ENCODE measurements around the gene DNASE1L2.
A peak's percentile ranks its signal among the peaks of the same experiment; 100 is the strongest.

DNASE1L2 gene

GRCh38 chr16:2267913-2268666 is 31.8 kb downstream of the DNASE1L2 start, which contains the start of gene RNPS1:
Gene RNPS1, minus strand, starts transcription at chr16:2268126. Its CDS starts 3,483 bp downstream, at chr16:2264643.
- TF ChIP-seq CTCF (IDR thresholded peaks at IDR 0.05) = no peak
- Histone ChIP-seq H3K4me1 (ENCODE audit: control insufficient read depth in 1 of 2, insufficient read depth in 1 of 2, low read depth in 1 of 2, low read length in 1 of 2) (peaks cover 19 to 23% of the 10 kb centered on the region in 2 experiments), H3K4me3 (ENCODE audit: low read depth in 1 of 2, low read length in 1 of 2) (peak within 1 kb of the TSS; percentile 91 to 99), H3K27me3 (no peaks in the 10 kb centered on the region), H3K27ac (peak within 1 kb of the TSS; percentile 96), H3K9me3 (no peaks in the 10 kb centered on the region), H3K36me3 (peaks cover 11% of the 10 kb centered on the region)

DNA sequence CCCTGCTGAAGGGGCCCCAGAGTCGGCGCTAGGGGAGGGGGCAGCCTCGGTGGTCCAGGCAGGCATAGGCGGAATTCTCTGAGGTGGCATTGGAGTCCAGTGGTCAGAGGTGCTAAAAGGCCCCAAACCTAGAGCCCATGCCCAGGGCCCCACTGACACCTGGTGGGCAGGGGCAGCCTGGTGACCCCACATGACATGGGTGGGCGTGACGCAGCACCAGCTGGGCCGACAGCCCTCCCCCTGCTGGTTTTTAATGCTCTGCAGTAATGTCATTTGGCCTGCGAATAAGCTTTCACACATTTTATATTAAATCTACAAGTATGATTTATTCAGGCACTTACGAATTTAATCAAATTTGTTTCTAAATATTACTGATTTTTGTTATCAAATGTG is 33.8 kb downstream of the DNASE1L2 start:
- no peak for TF ChIP-seq CTCF (IDR thresholded peaks at IDR 0.05)
- Histone ChIP-seq H3K4me3 (ENCODE audit: low read depth in 1 of 2, low read length in 1 of 2) (no peak overlapping the region), H3K36me3 (no peaks in the 10 kb centered on the region), H3K4me1 (ENCODE audit: control insufficient read depth in 1 of 2, insufficient read depth in 1 of 2, low read depth in 1 of 2, low read length in 1 of 2) (peaks cover 19 to 23% of the 10 kb centered on the region in 2 experiments), H3K27ac (no peak overlapping the region), H3K27me3 (no peaks in the 10 kb centered on the region), H3K9me3 (no peaks in the 10 kb centered on the region)

DNA sequence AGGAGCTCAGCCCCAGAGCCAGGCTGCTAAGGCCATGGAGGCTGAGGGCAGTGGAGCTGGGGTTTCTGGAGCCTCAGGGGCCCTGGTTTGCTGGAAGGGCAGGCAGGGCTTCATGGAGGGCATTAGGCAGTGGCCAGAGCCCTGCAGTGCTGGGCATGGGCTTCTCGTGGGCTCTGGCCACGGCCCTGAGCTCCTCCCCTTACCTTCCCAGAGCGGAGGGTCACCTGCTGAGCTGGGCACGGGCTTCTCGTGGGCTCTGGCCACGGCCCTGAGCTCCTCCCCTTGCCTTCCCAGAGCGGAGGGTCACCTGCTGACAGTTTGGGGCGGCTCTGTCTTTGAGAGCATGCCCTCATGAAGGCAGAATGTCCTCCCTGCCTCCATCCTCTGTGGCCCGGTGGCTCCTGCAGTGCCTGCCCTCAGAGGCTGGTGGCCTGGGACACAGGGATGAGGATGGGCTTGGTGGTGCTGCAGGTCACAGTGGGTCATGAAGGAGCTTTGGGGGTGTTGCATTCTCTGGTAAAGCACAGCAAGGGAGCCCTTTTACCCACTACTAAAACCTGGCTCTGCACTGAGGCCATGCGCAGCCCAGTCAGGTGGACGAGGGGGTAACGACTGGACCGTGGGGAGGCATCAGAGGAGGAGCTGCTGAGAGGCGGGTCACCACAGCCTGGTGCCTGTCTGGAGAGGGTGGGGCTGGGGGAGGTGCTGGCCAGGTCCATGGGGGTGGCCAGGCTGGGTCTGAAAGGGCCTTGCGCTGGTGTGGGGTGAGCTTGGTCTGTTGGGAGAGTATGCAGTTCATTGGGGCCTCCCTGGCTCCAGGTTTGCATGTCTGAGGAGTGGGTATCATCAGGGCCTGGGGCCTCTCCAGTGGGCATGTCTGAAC is 34.6 kb downstream of the DNASE1L2 start:
- TF ChIP-seq CTCF (IDR thresholded peaks at IDR 0.05) = no peak
- no peak overlapping the region for H3K4me3 ChIP-seq (ENCODE audit: low read depth in 1 of 2, low read length in 1 of 2)
- no peak overlapping the region for H3K27ac ChIP-seq

GRCh38 chr16:2271848-2272461 is 35.7 kb downstream of the DNASE1L2 start:
- Histone ChIP-seq H3K27ac (no peak overlapping the region), H3K27me3 (no peaks in the 10 kb centered on the region), H3K4me1 (ENCODE audit: control insufficient read depth in 1 of 2, insufficient read depth in 1 of 2, low read depth in 1 of 2, low read length in 1 of 2) (peaks cover 14 to 18% of the 10 kb centered on the region in 2 experiments), H3K36me3 (no peaks in the 10 kb centered on the region), H3K9me3 (no peaks in the 10 kb centered on the region), H3K4me3 (ENCODE audit: low read depth in 1 of 2, low read length in 1 of 2) (no peak overlapping the region)
- no peak for TF ChIP-seq CTCF (IDR thresholded peaks at IDR 0.05)

More for the DNA sequence above, 34.6 kb downstream of the DNASE1L2 start:
- H3K9me3 ChIP-seq = no peaks in the 10 kb centered on the region
- peaks cover 19 to 23% of the 10 kb centered on the region in 2 experiments for H3K4me1 ChIP-seq (ENCODE audit: control insufficient read depth in 1 of 2, insufficient read depth in 1 of 2, low read depth in 1 of 2, low read length in 1 of 2)
- no peaks in the 10 kb centered on the region for H3K27me3 ChIP-seq
- no peaks in the 10 kb centered on the region for H3K36me3 ChIP-seq

DNA sequence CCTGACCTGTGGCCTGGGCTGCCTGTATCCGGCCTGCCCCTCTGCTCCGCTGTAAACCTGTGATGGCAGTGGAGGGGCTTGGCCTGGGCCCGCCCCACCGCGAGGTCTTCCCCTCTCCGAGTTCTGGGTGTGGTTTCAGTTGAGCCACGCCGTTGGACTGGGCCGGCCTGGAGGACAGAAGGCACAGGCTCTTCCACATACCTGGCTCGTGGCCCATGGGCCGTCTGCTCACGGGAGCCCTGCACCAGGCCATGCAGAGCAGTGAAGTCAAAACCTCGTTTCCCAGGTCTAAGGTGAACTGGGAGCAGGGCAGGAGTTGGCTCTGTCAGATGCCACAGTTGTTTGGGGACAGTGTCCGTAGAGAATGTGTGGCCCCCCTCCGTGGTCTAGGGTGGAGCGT is 37.2 kb downstream of the DNASE1L2 start:
- H3K36me3 ChIP-seq = no peaks in the 10 kb centered on the region
- H3K27ac ChIP-seq = no peak overlapping the region
- no peak overlapping the region for H3K4me3 ChIP-seq (ENCODE audit: low read depth in 1 of 2, low read length in 1 of 2)
- H3K4me1 ChIP-seq (ENCODE audit: control insufficient read depth in 1 of 2, insufficient read depth in 1 of 2, low read depth in 1 of 2, low read length in 1 of 2) = peaks cover 10 to 12% of the 10 kb centered on the region in 2 experiments
- H3K9me3 ChIP-seq = no peaks in the 10 kb centered on the region
- H3K27me3 ChIP-seq = no peaks in the 10 kb centered on the region
- no peak for TF ChIP-seq CTCF (IDR thresholded peaks at IDR 0.05)
